DOHH2 (cell line): ENCODE measurements around the gene TM2D3.

Experiments
- H3F3A ChIP-seq: fragments of 200-600 bp; sonication (generic), shearing (Covaris generic); 2 replicates; pipeline ENCODE4 v1.6.0; 2016; ENCODE audit warnings: antibody characterized with exemption, mild to moderate bottlenecking; ENCODE audit not compliant: control insufficient read depth, insufficient read depth
- H3K27ac ChIP-seq: fragments of 200-600 bp; sonication (generic); 2 replicates; pipeline ENCODE4 v1.5.1; 2014; ENCODE audit warnings: low read depth, mild to moderate bottlenecking, low read length, moderate library complexity
- H3K27me3 ChIP-seq: fragments of 200-600 bp; sonication (generic); 2 replicates; pipeline ENCODE4 v1.6.1; 2014; ENCODE audit warnings: mild to moderate bottlenecking, low read length, mixed read lengths; ENCODE audit not compliant: control insufficient read depth
- H3K36me3 ChIP-seq: fragments of 200-600 bp; sonication (generic); 2 replicates; pipeline ENCODE4 v1.6.1; 2014; ENCODE audit warnings: mild to moderate bottlenecking, low read length, moderate library complexity, mixed read lengths; ENCODE audit not compliant: control insufficient read depth
- H3K4me1 ChIP-seq: fragments of 200-600 bp; sonication (generic); 2 replicates; pipeline ENCODE4 v1.6.1; 2014; ENCODE audit warnings: mild to moderate bottlenecking, low read length, mixed read lengths; ENCODE audit not compliant: control insufficient read depth
- H3K4me2 ChIP-seq: fragments of 200-600 bp; sonication (generic); 2 replicates; pipeline ENCODE4 v1.6.0; 2014; ENCODE audit warnings: mild to moderate bottlenecking, low read length, moderate library complexity
- H3K4me3 ChIP-seq: fragments of 200-600 bp; sonication (generic); 2 replicates; pipeline ENCODE4 v1.5.1; 2014; ENCODE audit warnings: mild to moderate bottlenecking, low read length, mixed read lengths
- H3K79me2 ChIP-seq: fragments of 200-600 bp; sonication (generic); 2 replicates; pipeline ENCODE4 v1.6.1; 2014; ENCODE audit warnings: mild to moderate bottlenecking, low read length, mixed read lengths; ENCODE audit not compliant: control insufficient read depth
- H3K9me2 ChIP-seq: fragments of 200-600 bp; sonication (generic); replicated peaks from 2 replicates; pipeline ENCODE4 v1.6.1; 2014; ENCODE audit warnings: mild to moderate bottlenecking, low read length, mixed read lengths; ENCODE audit not compliant: control insufficient read depth
- H3K9me3 ChIP-seq: fragments of 200-600 bp; sonication (generic); 2 replicates; pipeline ENCODE4 v1.6.1; 2014; ENCODE audit warnings: antibody characterized with exemption, low read length, mixed read lengths; ENCODE audit not compliant: control insufficient read depth, insufficient read depth
- H4K20me1 ChIP-seq: fragments of 200-600 bp; sonication (generic); 2 replicates; pipeline ENCODE4 v1.6.0; 2014; ENCODE audit warnings: low read depth, mild to moderate bottlenecking, antibody characterized with exemption, low read length, moderate library complexity; ENCODE audit not compliant: control insufficient read depth, insufficient read depth
- EZH2phosphoT487 ChIP-seq: fragments of 200-600 bp; sonication (generic); IDR thresholded peaks from 2 replicates; pipeline ENCODE4 v1.6.1; 2017; ENCODE audit warnings: borderline replicate concordance, mild to moderate bottlenecking, antibody characterized with exemption, low read length, moderate library complexity, mixed read lengths
- TF ChIP-seq, protein P1 (sequence below): fragments of 200-600 bp; sonication (generic); IDR thresholded peaks from one replicate; pipeline ENCODE4 v1.5.1; 2014; ENCODE audit warnings: antibody characterized with exemption, mild to moderate bottlenecking, low read depth, low read length; ENCODE audit not compliant: poor library complexity, severe bottlenecking

The TM2D3 gene

GRCh38 chr15:101618076-101618475 lies 34.1 kb downstream of the TM2D3 start:
- Histone ChIP-seq H3K79me2 (no peaks in the 10 kb centered on the region), H3K9me3 (no peaks in the 10 kb centered on the region), H3K27ac (no peak overlapping the region), H4K20me1 (no peaks in the 10 kb centered on the region), H3K36me3 (no peaks in the 10 kb centered on the region), H3K27me3 (no peaks in the 10 kb centered on the region), H3K4me1 (peaks cover 8% of the 10 kb centered on the region), H3F3A (no peaks in the 10 kb centered on the region), H3K4me2 (no peak overlapping the region), H3K4me3 (no peak overlapping the region), H3K9me2 (no peaks in the 10 kb centered on the region)
- TF ChIP-seq EZH2phosphoT487, result no peak
- TF ChIP-seq, protein P1, sequence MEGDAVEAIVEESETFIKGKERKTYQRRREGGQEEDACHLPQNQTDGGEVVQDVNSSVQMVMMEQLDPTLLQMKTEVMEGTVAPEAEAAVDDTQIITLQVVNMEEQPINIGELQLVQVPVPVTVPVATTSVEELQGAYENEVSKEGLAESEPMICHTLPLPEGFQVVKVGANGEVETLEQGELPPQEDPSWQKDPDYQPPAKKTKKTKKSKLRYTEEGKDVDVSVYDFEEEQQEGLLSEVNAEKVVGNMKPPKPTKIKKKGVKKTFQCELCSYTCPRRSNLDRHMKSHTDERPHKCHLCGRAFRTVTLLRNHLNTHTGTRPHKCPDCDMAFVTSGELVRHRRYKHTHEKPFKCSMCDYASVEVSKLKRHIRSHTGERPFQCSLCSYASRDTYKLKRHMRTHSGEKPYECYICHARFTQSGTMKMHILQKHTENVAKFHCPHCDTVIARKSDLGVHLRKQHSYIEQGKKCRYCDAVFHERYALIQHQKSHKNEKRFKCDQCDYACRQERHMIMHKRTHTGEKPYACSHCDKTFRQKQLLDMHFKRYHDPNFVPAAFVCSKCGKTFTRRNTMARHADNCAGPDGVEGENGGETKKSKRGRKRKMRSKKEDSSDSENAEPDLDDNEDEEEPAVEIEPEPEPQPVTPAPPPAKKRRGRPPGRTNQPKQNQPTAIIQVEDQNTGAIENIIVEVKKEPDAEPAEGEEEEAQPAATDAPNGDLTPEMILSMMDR, result no peak

- H4K20me1 ChIP-seq, result no peaks in the 10 kb centered on the region
- TF ChIP-seq EZH2phosphoT487, result no peak
- TF ChIP-seq, protein P1, result no peak
- no peak overlapping the region for H3K4me2 ChIP-seq
- no peak overlapping the region for H3K27ac ChIP-seq
- H3K79me2 ChIP-seq, result no peaks in the 10 kb centered on the region
- H3K36me3 ChIP-seq, result no peaks in the 10 kb centered on the region
- H3K9me3 ChIP-seq, result no peaks in the 10 kb centered on the region
- H3K4me3 ChIP-seq, result no peak overlapping the region
- no peaks in the 10 kb centered on the region for H3K9me2 ChIP-seq
- H3K4me1 ChIP-seq, result peaks cover 8% of the 10 kb centered on the region
- H3F3A ChIP-seq, result no peaks in the 10 kb centered on the region
- H3K27me3 ChIP-seq, result no peaks in the 10 kb centered on the region
These were observed 34.7 kb downstream of the TM2D3 start for GRCh38 chr15:101617390-101617965.

DNA sequence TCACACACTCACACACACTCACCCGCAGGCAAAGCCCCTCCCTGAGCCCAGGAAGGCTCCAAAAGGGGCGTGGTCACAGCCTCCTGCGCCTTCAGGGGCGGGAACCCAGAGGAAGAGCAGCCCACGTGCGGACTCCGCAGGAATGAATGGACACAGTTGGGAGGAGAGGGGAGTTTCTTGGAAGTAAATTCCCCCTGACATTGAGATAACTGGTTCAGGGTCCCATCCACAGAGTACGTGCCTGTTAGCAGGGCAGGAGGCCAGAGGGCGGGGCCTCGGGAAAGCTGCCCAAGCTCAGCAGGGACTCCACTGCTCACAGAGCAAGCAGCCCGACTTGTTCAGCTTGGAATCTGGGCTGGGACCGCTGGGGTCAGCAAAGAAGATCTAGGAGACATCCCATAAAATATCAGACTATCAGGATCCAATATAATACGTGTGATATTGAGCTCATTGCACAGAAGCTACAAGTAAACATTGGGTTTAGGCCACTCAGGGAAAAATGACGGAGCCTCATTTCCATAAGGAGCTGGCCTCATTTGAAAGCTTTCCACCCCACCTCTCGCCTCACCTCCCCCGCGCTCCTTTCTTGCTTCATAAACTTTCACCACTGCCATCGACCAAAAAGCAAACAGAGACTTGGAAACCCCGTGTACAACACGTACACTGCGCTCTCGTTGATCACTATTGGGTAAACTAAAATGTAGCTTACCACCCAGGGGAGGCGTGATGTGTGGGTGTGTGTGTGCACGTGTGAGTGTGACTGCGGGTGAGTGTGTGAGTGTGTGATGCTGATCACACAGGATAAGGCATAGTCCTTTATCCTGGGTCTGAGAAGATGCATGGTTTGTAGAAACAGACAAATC lies 36.0 kb downstream of the TM2D3 start:
- H3K36me3 ChIP-seq, result no peaks in the 10 kb centered on the region
- H4K20me1 ChIP-seq, result no peaks in the 10 kb centered on the region
- H3K27me3 ChIP-seq, result no peaks in the 10 kb centered on the region
- H3K4me3 ChIP-seq, result no peak overlapping the region
- no peaks in the 10 kb centered on the region for H3K79me2 ChIP-seq
- H3K27ac ChIP-seq, result no peak overlapping the region
- H3F3A ChIP-seq, result no peaks in the 10 kb centered on the region
- TF ChIP-seq EZH2phosphoT487, result no peak
- TF ChIP-seq, protein P1, result no peak
- peaks cover 8% of the 10 kb centered on the region for H3K4me1 ChIP-seq
- no peaks in the 10 kb centered on the region for H3K9me3 ChIP-seq
- H3K4me2 ChIP-seq, result no peak overlapping the region
- no peaks in the 10 kb centered on the region for H3K9me2 ChIP-seq
